ENCODE results near the gene PLEKHG4B.

The PLEKHG4B gene

GRCh38 chr5:74503-75109 is 17.4 kb upstream of the PLEKHG4B start:
- no peak for DNase-seq (ENCODE audit: low spot score)

- DNase-seq (ENCODE audit: low spot score): no peak
Measured at GRCh38 chr5:75331-76320, 16.3 kb upstream of the PLEKHG4B start.

GRCh38 chr5:76358-77169 is 15.4 kb upstream of the PLEKHG4B start:
- DNase-seq (ENCODE audit: low spot score): no peak

GRCh38 chr5:77170-77501 is 14.8 kb upstream of the PLEKHG4B start:
- DNase-seq (ENCODE audit: low spot score): no peak

GRCh38 chr5:77546-77945 is 14.4 kb upstream of the PLEKHG4B start:
- DNase-seq (ENCODE audit: low spot score): no peak

GRCh38 chr5:77957-78804 is 13.8 kb upstream of the PLEKHG4B start:
- no peak for DNase-seq (ENCODE audit: low spot score)

GRCh38 chr5:78805-79149 is 13.2 kb upstream of the PLEKHG4B start:
- DNase-seq (ENCODE audit: low spot score): no peak

DNA sequence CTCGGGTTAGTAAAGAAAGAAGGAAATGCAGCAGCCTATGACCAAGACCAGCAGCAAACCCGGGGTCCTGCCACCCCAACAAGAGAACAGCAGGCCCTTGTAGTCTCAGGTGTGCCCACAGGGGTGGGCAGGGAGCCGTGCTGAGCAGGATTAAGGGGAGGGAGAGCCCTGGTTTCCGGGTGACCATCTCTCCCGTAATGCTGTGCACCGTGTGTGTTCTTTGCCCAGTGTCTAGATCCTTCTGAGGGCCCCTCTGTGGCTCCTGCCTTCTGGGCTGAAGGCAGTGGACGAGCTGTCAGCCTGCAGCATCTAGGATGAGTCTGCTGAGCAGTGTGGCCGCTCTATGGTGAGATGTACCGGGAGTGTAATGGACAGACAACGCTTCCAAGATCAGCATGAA is 12.7 kb upstream of the PLEKHG4B start:
- no peak for DNase-seq (ENCODE audit: low spot score)

- DNase-seq (ENCODE audit: low spot score): no peak
Measured at GRCh38 chr5:79821-80220, 12.1 kb upstream of the PLEKHG4B start.

- no peak for DNase-seq (ENCODE audit: low spot score)
Measured at GRCh38 chr5:81391-82021, 10.5 kb upstream of the PLEKHG4B start.

DNA sequence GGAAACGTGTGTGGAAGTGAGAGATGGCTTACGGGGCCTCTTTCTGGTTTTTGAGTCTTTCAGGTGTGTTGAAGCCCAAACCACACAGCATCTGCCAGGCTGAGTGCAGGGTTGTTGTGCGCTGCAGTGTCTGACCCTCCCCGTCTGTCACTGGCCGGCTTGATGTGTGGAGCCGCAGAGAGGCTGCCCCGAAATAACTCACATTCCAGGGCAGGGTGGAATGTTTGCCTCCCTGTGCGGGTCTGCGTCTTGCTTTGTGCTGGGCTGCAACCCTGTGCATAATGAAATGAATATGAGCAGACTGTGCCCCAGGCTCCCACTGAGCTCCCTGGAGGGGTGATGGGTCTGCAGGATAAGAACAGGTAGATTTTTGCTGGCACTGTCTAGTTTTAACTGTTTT is 9.9 kb upstream of the PLEKHG4B start:
- no peak for DNase-seq (ENCODE audit: low spot score)

- DNase-seq (ENCODE audit: low spot score): no peak
Measured at GRCh38 chr5:82570-82969, 9.4 kb upstream of the PLEKHG4B start.

- no peak for DNase-seq (ENCODE audit: low spot score)
Measured at GRCh38 chr5:83029-83428, 8.9 kb upstream of the PLEKHG4B start.

DNA sequence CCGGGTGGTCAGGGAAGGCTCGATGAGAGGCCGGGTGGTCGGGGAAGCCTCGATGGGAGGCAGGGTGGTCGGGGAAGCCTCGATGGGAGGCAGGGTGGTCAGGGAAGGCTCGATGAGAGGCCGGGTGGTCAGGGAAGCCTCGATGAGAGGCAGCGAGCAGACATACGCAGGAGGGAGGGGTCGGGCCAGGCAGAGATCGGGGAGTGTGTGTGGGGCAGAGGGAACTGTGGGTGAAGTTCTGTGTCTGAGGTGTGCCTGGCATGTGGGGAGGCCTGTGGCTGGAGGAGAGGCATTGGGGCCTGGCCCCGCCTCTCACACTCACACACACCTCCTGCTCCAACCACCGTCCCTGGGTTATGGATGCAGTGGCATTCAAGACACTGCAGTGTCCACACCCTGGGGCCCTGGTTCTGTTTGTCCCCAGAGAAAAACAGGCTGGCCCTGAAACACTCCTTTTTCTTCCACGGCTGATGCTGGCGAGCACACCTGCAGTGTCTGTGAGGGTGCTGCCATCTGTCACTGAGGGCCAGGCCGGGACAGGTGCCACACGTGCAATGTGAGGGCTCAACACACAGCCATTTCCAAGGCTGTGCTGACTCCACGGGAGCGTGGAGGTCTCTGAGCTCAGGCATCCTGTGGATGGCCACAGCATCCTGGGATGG is 6.5 kb upstream of the PLEKHG4B start:
- no peak for DNase-seq (ENCODE audit: low spot score)

DNA sequence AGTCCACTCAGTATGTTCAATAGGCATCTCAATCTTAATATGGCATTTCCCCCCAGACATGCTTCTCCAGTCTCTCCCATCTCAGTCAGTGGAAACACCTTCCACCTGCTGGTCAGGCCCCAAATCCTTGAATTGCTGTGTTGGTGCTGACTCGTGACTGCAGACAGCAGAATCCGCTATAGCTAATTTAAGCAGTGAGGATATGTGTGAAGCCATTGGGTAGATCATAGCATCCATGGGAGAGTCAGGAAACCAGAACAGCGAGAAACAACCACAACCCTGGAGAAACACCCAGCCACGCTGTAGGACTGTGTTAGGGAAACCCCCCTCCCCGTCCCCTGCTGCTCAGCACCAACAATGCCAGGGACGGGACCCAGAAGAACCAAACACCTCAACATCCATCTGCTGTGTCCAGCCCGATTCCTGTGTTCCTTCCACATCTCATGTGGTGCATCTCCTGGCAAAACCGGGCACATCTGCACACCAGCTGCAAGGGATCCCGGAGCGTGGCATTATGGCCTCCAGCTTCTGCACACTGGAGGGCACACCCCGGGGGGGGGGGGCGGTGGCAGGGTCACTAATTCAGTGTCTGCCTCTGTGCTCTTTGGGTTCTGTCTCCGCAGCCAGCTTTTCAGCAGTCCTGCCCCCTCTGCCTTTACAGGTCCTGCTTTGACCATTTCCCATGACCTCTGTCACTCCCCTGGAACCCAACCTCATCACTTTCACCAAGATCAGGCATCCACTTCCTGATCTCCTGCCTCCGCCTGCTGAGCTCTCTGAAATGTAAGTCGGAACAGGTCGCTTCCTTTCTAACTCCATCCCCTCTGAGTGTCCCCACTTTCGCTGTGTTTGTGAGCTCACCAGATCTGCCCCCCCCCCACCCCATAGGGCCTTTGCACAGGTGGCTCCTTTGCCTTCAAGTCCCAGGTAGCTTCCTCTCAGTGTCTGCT is 2.4 kb upstream of the PLEKHG4B start:
- no peak for DNase-seq (ENCODE audit: low spot score)

DNA sequence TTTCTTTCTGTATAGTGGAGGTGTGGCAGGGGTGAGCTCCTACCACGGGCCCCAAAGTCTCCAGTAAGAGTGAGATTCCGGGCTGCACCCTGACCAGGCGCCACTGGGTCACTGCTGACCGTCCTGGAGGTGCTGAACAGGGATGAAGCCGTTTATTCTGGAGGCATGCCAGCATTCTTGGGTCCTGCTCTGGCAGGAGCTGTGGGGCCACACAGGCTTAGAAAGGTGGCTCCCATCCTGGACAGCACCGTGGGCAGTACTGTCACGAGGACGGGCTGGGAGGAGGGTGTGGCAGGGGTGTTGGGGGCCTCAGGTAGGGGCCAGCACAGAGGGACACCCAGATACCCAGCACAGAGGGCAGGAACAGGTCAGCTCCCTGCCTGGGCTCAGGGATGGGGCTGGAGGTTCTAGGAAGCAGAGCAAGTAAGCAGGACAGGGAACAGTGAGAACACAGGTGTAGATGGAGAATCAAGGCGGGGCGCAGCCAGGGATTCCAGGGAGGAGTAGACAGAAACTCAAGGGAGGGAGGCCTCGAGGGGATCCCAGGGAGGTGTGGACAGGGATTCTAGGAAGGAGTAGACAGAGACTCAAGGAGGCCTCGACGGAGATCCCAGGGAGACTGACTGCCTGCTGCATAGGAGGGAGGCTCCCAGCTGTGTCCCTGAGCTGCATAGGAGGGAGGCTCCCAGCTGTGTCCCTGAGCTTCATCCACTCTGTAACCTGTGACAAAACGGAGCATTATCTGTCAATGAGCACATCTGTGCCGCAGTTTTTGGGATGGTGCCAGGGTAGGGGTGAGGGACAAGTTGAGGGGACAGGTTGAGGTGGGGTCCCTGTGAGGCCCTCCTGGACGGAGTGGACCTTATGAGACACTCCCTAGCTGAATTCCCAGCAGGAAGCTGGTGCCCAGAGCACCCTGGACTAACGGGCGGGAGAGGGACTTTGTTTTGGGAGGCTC is 1.1 kb upstream of the PLEKHG4B start:
- no peak for DNase-seq (ENCODE audit: low spot score)

GRCh38 chr5:92401-93220 is 643 bp downstream of the PLEKHG4B start:
- no peak for DNase-seq (ENCODE audit: low spot score)

Data from Ammon's horn (tissue), 1 donor.